ENCODE results near the gene COL4A1.

Gene COL4A1

DNA sequence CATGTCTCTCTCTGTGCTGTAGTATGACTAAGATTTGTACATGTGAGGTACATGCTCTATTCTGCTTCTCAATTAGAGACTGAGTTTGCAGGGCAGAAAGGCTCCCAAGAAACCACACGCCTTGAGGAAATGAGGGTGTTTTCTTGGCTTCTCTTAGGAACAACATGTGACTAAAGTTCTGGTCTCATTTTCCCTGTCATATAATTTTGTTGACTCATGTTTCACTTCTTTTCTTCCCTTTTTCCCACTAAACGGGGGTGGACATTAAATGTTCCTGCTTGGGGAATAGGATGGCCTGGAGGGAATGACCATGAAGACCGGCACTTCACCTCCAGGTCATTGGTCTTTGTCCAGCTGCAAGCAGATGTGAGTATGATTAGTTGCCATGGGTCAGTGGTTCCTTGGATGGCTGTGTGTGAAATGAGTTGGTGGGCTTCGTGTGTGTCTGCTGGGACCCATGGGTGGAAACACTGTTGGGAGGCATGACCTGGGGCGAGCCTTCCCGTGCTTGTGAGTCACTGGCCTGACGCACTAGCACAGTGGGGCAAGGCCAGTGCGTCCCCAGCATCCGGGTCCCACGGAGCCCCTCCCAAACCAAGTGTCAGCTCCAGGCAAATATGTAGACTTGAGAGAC, 56.6 kb downstream of the COL4A1 start:
- no peak for DNase-seq
- no peaks in the 10 kb centered on the region for H3K4me1 ChIP-seq (ENCODE audit: control insufficient read depth, insufficient read depth, low read length, poor library complexity, severe bottlenecking)

DNA sequence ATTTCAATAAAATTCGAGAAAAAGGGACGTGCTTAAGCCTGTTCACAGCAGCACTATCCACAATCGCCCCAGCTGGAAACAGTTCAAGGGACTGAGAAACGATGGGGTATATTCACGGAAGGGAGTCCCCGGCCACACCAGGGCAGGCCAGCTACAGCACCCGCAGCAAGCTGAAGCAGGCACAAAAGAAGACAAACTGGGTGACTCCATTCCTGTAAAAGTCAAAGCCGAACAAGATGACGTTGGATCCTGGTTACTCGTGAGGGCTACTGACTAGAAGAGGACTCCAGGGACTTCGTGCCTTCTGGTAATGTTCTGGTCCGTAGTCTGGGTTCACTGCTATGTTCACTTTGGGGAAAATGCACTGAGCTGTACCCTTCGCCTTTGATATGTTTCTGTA, 57.6 kb downstream of the COL4A1 start:
- Histone ChIP-seq H3K4me1 (ENCODE audit: control insufficient read depth, insufficient read depth, low read length, poor library complexity, severe bottlenecking) (no peaks in the 10 kb centered on the region), H3K9me3 (ENCODE audit: control insufficient read depth, low read length) (no peaks in the 10 kb centered on the region), H3K36me3 (ENCODE audit: control insufficient read depth, insufficient read depth, low read length) (no peaks in the 10 kb centered on the region), H3K27me3 (replicated peaks; ENCODE audit: control insufficient read depth, insufficient read depth, low read length, poor library complexity, severe bottlenecking) (no peaks in the 10 kb centered on the region), H3K4me3 (ENCODE audit: insufficient read depth, low read depth, low read length, poor library complexity, severe bottlenecking) (no peak overlapping the region), H3K27ac (ENCODE audit: insufficient read depth, low read length, poor library complexity, severe bottlenecking) (no peak overlapping the region)
- no peak for DNase-seq

More for the DNA sequence above, 56.6 kb downstream of the COL4A1 start:
- Histone ChIP-seq H3K36me3 (ENCODE audit: control insufficient read depth, insufficient read depth, low read length) (no peaks in the 10 kb centered on the region), H3K9me3 (ENCODE audit: control insufficient read depth, low read length) (no peaks in the 10 kb centered on the region), H3K4me3 (ENCODE audit: insufficient read depth, low read depth, low read length, poor library complexity, severe bottlenecking) (no peak overlapping the region), H3K27me3 (replicated peaks; ENCODE audit: control insufficient read depth, insufficient read depth, low read length, poor library complexity, severe bottlenecking) (no peaks in the 10 kb centered on the region), H3K27ac (ENCODE audit: insufficient read depth, low read length, poor library complexity, severe bottlenecking) (no peak overlapping the region)

DNA sequence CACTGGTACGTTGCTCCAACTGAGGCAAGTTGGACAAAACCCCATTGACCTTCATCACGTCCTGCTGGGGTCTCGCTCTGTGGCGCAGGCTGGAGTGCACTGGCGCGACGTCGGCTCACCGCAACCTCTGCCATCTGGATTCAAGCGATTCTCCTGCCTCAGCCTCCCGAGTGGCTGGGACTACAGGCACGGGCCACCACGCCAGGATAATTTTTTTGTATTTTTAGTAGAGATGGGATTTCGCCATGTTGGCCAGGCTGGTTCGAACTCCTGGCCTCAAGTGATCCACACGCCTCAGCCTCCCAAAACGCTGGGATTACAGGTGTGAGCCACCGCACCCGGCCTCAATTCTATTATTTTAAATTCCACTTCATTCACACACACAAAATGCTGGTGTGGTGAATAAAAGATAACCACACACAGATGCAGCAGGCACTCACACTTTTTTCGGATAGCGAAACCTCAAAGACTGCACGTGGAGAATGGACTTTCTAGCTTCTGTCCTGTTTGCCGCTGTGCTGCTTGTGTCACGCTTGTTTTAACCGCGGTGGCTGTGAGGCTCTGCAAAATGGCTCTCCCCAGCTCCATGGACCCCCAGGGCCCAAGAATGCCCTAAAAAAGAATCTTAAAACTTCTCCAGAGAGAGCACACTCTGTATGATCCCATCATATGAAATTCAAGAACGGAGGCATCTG, 58.4 kb downstream of the COL4A1 start:
- no peak for DNase-seq
- Histone ChIP-seq H3K27me3 (replicated peaks; ENCODE audit: control insufficient read depth, insufficient read depth, low read length, poor library complexity, severe bottlenecking) (no peaks in the 10 kb centered on the region), H3K36me3 (ENCODE audit: control insufficient read depth, insufficient read depth, low read length) (no peaks in the 10 kb centered on the region), H3K4me1 (ENCODE audit: control insufficient read depth, insufficient read depth, low read length, poor library complexity, severe bottlenecking) (no peaks in the 10 kb centered on the region), H3K27ac (ENCODE audit: insufficient read depth, low read length, poor library complexity, severe bottlenecking) (no peak overlapping the region), H3K9me3 (ENCODE audit: control insufficient read depth, low read length) (no peaks in the 10 kb centered on the region), H3K4me3 (ENCODE audit: insufficient read depth, low read depth, low read length, poor library complexity, severe bottlenecking) (no peak overlapping the region)

DNA sequence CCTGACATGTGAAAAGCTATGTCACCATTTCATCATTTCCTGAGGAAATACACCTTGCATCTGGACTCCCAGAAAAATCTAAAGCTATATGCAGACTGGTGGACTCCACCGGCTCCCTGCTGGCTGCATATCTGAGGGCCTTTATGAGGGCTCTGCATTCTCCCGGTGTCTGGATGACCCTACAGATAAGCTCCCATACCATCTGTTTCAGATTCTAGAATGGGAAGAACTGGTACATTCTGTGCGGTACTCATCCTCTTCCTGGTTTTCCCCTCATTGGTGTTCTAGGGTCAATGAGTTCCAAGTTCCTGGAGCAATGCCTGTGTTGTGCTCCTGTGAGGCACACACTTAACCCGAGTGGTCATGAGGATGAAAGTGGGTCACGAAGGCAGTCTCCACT, 60.4 kb downstream of the COL4A1 start:
- Histone ChIP-seq H3K36me3 (ENCODE audit: control insufficient read depth, insufficient read depth, low read length) (no peaks in the 10 kb centered on the region), H3K27ac (ENCODE audit: insufficient read depth, low read length, poor library complexity, severe bottlenecking) (no peak overlapping the region), H3K4me1 (ENCODE audit: control insufficient read depth, insufficient read depth, low read length, poor library complexity, severe bottlenecking) (no peaks in the 10 kb centered on the region), H3K9me3 (ENCODE audit: control insufficient read depth, low read length) (no peaks in the 10 kb centered on the region), H3K4me3 (ENCODE audit: insufficient read depth, low read depth, low read length, poor library complexity, severe bottlenecking) (no peak overlapping the region), H3K27me3 (replicated peaks; ENCODE audit: control insufficient read depth, insufficient read depth, low read length, poor library complexity, severe bottlenecking) (no peaks in the 10 kb centered on the region)
- DNase-seq = no peak

DNA sequence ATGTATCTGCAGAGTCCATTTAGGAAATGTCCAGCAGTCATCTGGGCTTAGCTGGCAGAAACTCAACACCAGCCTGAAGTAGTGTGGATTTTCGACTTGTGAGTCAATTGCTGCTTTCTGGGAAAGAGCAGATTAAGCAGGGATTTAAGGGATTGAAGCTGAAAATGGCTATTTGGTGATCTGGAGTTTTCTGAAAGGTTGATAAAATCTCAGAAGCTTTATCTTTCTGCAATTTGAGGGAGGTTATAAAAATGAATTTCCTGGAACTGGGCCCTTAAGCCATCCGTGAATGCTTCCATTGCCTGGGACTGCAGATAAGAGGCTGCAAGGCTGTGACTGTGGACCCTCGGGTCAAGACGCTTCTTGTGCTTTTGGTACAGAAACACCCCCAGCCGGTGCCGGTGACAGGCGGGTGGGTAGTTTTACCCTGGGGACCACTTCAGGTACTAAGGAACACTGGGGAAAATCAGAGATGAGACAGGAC, 61.5 kb downstream of the COL4A1 start:
- Histone ChIP-seq H3K27ac (ENCODE audit: insufficient read depth, low read length, poor library complexity, severe bottlenecking) (no peak overlapping the region), H3K27me3 (replicated peaks; ENCODE audit: control insufficient read depth, insufficient read depth, low read length, poor library complexity, severe bottlenecking) (no peaks in the 10 kb centered on the region), H3K4me3 (ENCODE audit: insufficient read depth, low read depth, low read length, poor library complexity, severe bottlenecking) (no peak overlapping the region), H3K4me1 (ENCODE audit: control insufficient read depth, insufficient read depth, low read length, poor library complexity, severe bottlenecking) (no peaks in the 10 kb centered on the region), H3K36me3 (ENCODE audit: control insufficient read depth, insufficient read depth, low read length) (no peaks in the 10 kb centered on the region), H3K9me3 (ENCODE audit: control insufficient read depth, low read length) (no peaks in the 10 kb centered on the region)
- no peak for DNase-seq

DNA sequence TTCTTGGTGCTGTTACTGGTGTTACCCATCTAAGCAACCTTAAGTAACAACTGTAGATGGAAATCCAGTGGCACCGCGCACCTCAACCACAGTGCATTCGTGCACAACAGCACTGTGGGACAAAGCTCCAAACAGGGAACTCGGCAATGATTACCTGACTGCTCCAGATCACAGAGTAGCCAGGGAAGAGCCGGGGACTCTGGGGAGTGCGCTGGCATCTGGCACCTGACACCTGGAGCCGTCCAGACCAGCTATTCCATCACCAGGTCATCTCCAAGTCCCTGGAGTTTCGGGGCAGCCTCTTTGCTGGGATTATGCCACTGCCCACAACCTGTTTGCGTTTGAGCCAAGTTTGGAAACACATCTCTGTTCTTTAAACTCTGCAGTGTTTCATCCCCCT, 62.0 kb downstream of the COL4A1 start:
- H3K27me3 ChIP-seq (replicated peaks; ENCODE audit: control insufficient read depth, insufficient read depth, low read length, poor library complexity, severe bottlenecking) = no peaks in the 10 kb centered on the region
- no peak overlapping the region for H3K27ac ChIP-seq (ENCODE audit: insufficient read depth, low read length, poor library complexity, severe bottlenecking)
- H3K36me3 ChIP-seq (ENCODE audit: control insufficient read depth, insufficient read depth, low read length) = no peaks in the 10 kb centered on the region
- no peak overlapping the region for H3K4me3 ChIP-seq (ENCODE audit: insufficient read depth, low read depth, low read length, poor library complexity, severe bottlenecking)
- DNase-seq = no peak
- no peaks in the 10 kb centered on the region for H3K9me3 ChIP-seq (ENCODE audit: control insufficient read depth, low read length)
- H3K4me1 ChIP-seq (ENCODE audit: control insufficient read depth, insufficient read depth, low read length, poor library complexity, severe bottlenecking) = no peaks in the 10 kb centered on the region

DNA sequence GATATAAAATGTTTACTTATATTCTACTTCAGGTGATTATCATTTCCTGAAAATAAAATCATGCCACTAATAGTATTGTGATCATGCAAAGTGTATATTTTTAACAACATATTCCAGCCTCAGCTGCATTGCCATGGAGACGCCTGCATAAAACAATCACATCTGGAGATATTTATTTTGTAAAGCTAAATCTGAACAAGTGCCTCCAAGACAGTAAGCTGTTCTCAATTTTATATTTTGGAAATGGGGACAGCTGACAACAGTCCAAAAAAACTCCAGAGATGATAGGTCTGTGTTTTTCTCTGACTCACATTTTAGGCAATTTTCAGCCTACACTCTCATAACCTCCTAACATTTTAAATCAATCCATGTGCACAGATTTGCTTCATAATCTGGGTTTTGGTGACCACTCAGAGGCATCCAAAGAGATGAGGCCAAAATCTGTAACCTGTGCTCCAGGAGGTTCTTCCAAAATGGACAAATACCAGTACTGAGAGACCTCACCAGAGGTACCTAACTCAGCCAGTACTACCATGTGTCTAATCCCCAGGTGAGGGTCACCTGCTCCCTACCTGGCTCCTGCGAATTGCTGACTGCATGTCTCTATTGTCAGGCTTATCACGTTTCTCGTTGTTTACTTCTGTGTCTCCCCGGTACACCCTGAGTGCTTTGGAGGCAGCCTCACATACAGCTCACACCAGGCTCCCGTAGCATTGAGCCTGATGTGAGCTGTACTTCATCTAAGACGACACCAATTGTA, 62.7 kb downstream of the COL4A1 start:
- H3K36me3 ChIP-seq (ENCODE audit: control insufficient read depth, insufficient read depth, low read length) = no peaks in the 10 kb centered on the region

DNA sequence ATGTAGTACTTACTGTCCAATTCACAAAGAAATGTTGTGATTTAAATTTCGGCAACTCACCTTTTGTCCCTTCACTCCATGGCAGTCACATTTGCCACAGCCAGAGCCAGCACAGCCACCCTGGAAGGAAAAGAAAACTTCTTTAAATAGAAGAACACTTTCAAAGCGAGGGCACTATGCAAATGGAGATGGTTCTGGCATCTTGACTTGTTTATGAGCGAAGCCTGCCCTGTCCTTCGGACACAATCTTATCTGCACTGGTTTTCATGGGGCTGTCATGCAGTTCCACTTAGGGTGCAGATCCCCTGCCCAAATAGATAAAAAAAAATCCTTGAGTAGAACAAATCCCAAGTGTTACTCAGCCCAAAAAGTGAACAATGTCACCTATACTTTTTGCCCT, 64.3 kb downstream of the COL4A1 start:
- H3K4me3 ChIP-seq (ENCODE audit: insufficient read depth, low read depth, low read length, poor library complexity, severe bottlenecking) = no peak overlapping the region
- no peaks in the 10 kb centered on the region for H3K9me3 ChIP-seq (ENCODE audit: control insufficient read depth, low read length)
- no peaks in the 10 kb centered on the region for H3K4me1 ChIP-seq (ENCODE audit: control insufficient read depth, insufficient read depth, low read length, poor library complexity, severe bottlenecking)
- H3K27me3 ChIP-seq (replicated peaks; ENCODE audit: control insufficient read depth, insufficient read depth, low read length, poor library complexity, severe bottlenecking) = no peaks in the 10 kb centered on the region
- H3K27ac ChIP-seq (ENCODE audit: insufficient read depth, low read length, poor library complexity, severe bottlenecking) = no peak overlapping the region
- H3K36me3 ChIP-seq (ENCODE audit: control insufficient read depth, insufficient read depth, low read length) = no peaks in the 10 kb centered on the region
- DNase-seq = no peak

More for the DNA sequence above, 62.7 kb downstream of the COL4A1 start:
- H3K9me3 ChIP-seq (ENCODE audit: control insufficient read depth, low read length) = no peaks in the 10 kb centered on the region
- H3K4me1 ChIP-seq (ENCODE audit: control insufficient read depth, insufficient read depth, low read length, poor library complexity, severe bottlenecking) = no peaks in the 10 kb centered on the region
- DNase-seq = no peak
- H3K27me3 ChIP-seq (replicated peaks; ENCODE audit: control insufficient read depth, insufficient read depth, low read length, poor library complexity, severe bottlenecking) = no peaks in the 10 kb centered on the region
- no peak overlapping the region for H3K4me3 ChIP-seq (ENCODE audit: insufficient read depth, low read depth, low read length, poor library complexity, severe bottlenecking)
- H3K27ac ChIP-seq (ENCODE audit: insufficient read depth, low read length, poor library complexity, severe bottlenecking) = no peak overlapping the region

DNA sequence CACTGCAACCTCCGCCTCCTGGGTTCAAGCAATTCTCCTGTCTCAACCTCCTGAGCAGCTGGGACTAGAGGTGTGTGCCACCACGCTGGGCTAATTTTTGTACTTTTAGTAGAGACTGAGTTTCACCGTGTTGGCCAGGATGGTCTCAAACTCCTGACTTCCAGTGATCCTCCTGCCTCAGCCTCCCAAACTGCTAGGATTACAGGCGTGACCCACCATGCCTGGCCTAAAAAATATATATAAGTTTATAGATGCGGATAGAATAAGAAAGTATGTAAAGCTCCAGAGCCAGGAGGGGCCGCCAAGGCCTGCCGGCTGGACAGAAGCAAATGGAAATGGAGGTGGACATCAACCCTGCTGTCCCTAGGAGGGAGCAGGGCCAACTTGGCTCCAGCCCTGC, 66.0 kb downstream of the COL4A1 start:
- Histone ChIP-seq H3K27me3 (replicated peaks; ENCODE audit: control insufficient read depth, insufficient read depth, low read length, poor library complexity, severe bottlenecking) (no peaks in the 10 kb centered on the region), H3K4me1 (ENCODE audit: control insufficient read depth, insufficient read depth, low read length, poor library complexity, severe bottlenecking) (no peaks in the 10 kb centered on the region), H3K36me3 (ENCODE audit: control insufficient read depth, insufficient read depth, low read length) (no peaks in the 10 kb centered on the region), H3K4me3 (ENCODE audit: insufficient read depth, low read depth, low read length, poor library complexity, severe bottlenecking) (no peak overlapping the region), H3K9me3 (ENCODE audit: control insufficient read depth, low read length) (no peaks in the 10 kb centered on the region), H3K27ac (ENCODE audit: insufficient read depth, low read length, poor library complexity, severe bottlenecking) (no peak overlapping the region)
- DNase-seq = no peak

DNA sequence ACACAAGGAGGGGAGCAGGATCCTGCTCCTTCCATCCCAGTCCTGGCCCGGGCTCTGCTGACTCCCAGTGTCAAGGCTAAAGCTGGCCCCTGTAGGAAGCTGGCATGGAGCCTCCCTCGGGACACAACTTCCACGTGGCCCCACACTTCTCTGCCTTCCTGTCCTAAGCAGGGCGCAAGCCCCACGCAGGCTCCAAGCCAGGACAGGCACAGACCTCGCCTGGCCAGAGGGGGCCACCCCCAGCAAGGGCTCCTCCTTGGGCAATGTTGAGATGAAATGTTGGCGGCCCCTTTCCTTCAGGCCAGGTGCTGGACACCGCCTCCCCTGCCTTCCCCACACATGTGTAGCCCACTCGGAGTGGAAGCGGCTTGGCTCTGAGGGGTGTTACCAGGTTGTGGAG, 66.6 kb downstream of the COL4A1 start:
- Histone ChIP-seq H3K9me3 (ENCODE audit: control insufficient read depth, low read length) (no peaks in the 10 kb centered on the region), H3K36me3 (ENCODE audit: control insufficient read depth, insufficient read depth, low read length) (no peaks in the 10 kb centered on the region), H3K4me1 (ENCODE audit: control insufficient read depth, insufficient read depth, low read length, poor library complexity, severe bottlenecking) (no peaks in the 10 kb centered on the region), H3K27me3 (replicated peaks; ENCODE audit: control insufficient read depth, insufficient read depth, low read length, poor library complexity, severe bottlenecking) (no peaks in the 10 kb centered on the region), H3K27ac (ENCODE audit: insufficient read depth, low read length, poor library complexity, severe bottlenecking) (no peak overlapping the region), H3K4me3 (ENCODE audit: insufficient read depth, low read depth, low read length, poor library complexity, severe bottlenecking) (no peak overlapping the region)
- no peak for DNase-seq
